ENCODE data around the gene SLC15A2.
"Not testable (repeated sequence)": the region's sequence is repeated elsewhere in the genome, so short reads cannot be mapped to it uniquely, and the experiment has no call there.

The SLC15A2 gene

GRCh38 chr3:121924734-121925133, 30.5 kb downstream of the SLC15A2 start:
- no peak for FAIRE-seq

GRCh38 chr3:121926380-121926779, 32.2 kb downstream of the SLC15A2 start:
- no peak for FAIRE-seq

GRCh38 chr3:121938141-121938855, 44.1 kb downstream of the SLC15A2 start:
- FAIRE-seq = not testable (repeated sequence)

- FAIRE-seq = no peak
Observed at GRCh38 chr3:121941592-121941991, 47.4 kb downstream of the SLC15A2 start.

GRCh38 chr3:121942116-121942786, 48.0 kb downstream of the SLC15A2 start:
- no peak for FAIRE-seq

- FAIRE-seq = no peak
Observed at GRCh38 chr3:121943431-121943830, 49.2 kb downstream of the SLC15A2 start.

- no peak for FAIRE-seq
Observed at GRCh38 chr3:121948641-121949040, 54.4 kb downstream of the SLC15A2 start.

GRCh38 chr3:121951291-121951919, 57.2 kb downstream of the SLC15A2 start:
- no peak for FAIRE-seq

- FAIRE-seq = no peak
Observed at GRCh38 chr3:121956363-121956762, 62.2 kb downstream of the SLC15A2 start.

GRCh38 chr3:121957674-121958415, 63.6 kb downstream of the SLC15A2 start:
- no peak for FAIRE-seq

- no peak for FAIRE-seq
Observed at GRCh38 chr3:121958801-121959200, 64.6 kb downstream of the SLC15A2 start.

GRCh38 chr3:121961283-121961682, 67.1 kb downstream of the SLC15A2 start:
- no peak for FAIRE-seq

- no peak for FAIRE-seq
Observed at GRCh38 chr3:121962443-121962842, 68.2 kb downstream of the SLC15A2 start.

- FAIRE-seq = no peak
Observed at GRCh38 chr3:121963608-121964007, 69.4 kb downstream of the SLC15A2 start.

GRCh38 chr3:121969631-121970030, 75.4 kb downstream of the SLC15A2 start:
- no peak for FAIRE-seq

GRCh38 chr3:121970047-121970446, 75.8 kb downstream of the SLC15A2 start:
- FAIRE-seq = no peak

GRCh38 chr3:121974601-121975111, 80.5 kb downstream of the SLC15A2 start:
- FAIRE-seq = no peak

GRCh38 chr3:121975702-121976302, 81.6 kb downstream of the SLC15A2 start:
- FAIRE-seq = no peak

- FAIRE-seq = no peak
Observed at GRCh38 chr3:121976727-121977126, 82.5 kb downstream of the SLC15A2 start.

- FAIRE-seq = no peak
Observed at GRCh38 chr3:121979246-121979645, 85.0 kb downstream of the SLC15A2 start.

GRCh38 chr3:121979734-121980449, 85.7 kb downstream of the SLC15A2 start:
- FAIRE-seq = no peak

- no peak for FAIRE-seq
Observed at GRCh38 chr3:121980450-121980796, 86.2 kb downstream of the SLC15A2 start.

Data from islet of Langerhans (tissue), 1 donor.